ENCODE measurements around the gene NECTIN2.
"Not testable (repeated sequence)": the region's sequence is repeated elsewhere in the genome, so short reads cannot be mapped to it uniquely, and the experiment has no call there.

The NECTIN2 gene

DNA sequence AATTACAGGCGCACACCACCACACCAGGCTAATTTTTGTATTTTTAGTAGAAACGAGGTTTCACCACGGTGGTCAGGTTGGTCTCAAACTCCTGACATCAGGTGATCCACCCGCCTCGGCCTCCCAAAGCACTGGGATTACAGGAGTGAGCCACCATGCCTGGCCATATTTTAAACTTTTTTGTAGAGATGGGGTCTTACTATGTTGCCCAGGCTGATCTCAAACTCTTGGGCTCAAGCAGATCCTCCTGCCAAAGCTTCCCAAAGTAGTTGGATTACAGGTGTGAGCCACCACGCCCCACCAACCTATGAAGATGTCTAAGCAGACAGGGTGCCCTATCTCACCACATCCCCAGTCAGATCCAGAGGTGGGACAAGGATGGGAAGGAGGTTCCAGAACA is 65.8 kb downstream of the NECTIN2 start:
- DNase-seq: not testable (repeated sequence)

DNA sequence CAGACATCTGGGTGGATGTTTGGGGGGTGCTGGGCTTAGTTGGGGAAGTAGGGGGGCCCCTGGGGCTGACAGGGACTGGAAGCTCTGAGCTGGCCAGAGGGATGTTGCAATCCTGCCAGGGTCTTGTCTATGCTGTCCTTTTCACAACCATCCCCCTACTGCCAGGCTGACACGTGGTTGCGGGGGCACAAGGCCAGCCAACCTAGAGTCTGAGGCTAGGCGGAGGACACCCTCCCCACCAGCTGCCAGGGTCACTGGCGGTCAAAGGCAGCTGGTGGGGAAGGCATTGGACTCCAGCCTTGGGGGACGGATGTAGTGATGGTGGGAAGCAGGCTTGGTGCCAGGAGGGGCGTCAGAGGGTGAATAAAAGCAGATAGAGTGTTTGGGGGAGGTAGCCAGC is 66.8 kb downstream of the NECTIN2 start:
- no peak for DNase-seq

DNA sequence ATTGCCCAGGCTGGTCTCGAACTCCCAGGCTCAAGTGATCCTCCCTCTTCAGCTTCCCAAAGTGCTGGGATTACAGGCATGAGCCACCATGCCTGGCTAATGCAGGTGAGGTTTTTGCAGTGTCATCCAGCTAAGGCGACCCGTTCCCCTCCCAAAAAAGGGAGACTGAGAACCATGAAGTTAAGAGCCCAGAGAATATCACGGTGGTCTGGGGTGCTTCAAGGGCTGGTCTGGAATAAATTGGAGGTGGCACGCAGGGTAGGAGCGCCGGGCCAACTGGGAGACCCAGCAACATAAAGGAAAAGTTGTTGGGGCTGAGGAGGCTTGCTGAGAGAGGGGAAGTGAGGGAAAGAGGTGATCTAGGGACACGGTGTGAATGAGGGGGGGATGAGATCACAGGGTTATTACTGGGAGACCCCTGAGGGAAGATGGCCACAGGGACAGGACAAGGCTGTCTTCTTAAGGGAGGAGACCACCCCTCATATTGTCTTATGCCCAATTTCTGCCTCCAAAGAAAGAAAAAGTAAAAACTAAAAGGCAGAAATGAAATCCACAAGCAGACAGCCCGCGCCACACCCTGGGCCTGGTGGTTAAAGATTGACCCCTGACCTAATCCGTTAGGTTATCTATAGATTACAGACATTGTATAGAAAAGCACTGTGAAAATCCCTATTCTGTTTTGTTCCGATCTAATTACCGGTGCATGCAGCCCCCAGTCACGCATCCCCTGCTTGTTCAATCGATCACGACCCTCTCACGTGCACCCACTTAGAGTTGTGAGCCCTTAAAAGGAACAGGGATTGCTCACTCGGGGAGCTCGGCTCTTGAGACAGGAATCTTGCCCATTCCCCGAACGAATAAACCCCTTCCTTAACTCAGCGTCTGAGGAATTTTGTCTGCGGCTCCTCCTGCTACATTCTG is 67.7 kb downstream of the NECTIN2 start:
- DNase-seq: not testable (repeated sequence)

DNA sequence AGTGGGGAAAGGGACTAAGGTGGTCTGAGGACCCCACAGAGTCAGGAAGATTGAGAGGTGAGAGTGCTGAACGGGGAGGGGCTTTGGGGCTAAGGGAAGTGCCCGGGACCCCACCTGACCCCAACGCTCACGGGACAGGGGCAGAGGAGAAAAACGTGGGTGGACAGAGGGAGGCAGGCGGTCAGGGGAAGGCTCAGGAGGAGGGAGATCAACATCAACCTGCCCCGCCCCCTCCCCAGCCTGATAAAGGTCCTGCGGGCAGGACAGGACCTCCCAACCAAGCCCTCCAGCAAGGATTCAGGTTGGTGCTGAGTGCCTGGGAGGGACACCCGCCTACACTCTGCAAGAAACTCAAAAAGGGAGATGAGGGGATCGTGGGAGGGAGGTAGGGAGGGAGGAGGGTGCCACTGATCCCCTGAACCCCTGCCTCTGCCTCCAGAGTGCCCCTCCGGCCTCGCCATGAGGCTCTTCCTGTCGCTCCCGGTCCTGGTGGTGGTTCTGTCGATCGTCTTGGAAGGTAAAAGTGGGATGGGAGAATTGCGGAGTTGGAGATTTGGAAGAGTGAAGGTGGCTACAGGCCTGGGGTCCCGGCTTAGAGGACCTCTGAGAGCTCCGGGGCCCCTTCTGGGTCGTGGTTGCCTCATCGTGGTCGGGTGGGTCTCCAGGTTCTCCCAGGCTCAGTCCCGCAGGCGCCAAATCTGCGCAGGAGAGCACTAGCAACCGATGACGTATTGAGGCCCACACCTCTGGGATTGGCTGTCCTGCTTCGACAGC is 68.5 kb downstream of the NECTIN2 start, which contains the start of gene APOC1:
Gene APOC1, plus strand, starts transcription at position 176 of the 774 bp plus-strand sequence. Its CDS starts 284 bp downstream, at position 460.
- peak; percentile 76 for DNase-seq

DNA sequence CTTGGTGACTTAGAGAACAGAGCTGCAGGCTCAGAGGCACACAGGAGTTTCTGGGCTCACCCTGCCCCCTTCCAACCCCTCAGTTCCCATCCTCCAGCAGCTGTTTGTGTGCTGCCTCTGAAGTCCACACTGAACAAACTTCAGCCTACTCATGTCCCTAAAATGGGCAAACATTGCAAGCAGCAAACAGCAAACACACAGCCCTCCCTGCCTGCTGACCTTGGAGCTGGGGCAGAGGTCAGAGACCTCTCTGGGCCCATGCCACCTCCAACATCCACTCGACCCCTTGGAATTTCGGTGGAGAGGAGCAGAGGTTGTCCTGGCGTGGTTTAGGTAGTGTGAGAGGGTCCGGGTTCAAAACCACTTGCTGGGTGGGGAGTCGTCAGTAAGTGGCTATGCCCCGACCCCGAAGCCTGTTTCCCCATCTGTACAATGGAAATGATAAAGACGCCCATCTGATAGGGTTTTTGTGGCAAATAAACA is 78.2 kb downstream of the NECTIN2 start:
- DNase-seq: no peak

DNA sequence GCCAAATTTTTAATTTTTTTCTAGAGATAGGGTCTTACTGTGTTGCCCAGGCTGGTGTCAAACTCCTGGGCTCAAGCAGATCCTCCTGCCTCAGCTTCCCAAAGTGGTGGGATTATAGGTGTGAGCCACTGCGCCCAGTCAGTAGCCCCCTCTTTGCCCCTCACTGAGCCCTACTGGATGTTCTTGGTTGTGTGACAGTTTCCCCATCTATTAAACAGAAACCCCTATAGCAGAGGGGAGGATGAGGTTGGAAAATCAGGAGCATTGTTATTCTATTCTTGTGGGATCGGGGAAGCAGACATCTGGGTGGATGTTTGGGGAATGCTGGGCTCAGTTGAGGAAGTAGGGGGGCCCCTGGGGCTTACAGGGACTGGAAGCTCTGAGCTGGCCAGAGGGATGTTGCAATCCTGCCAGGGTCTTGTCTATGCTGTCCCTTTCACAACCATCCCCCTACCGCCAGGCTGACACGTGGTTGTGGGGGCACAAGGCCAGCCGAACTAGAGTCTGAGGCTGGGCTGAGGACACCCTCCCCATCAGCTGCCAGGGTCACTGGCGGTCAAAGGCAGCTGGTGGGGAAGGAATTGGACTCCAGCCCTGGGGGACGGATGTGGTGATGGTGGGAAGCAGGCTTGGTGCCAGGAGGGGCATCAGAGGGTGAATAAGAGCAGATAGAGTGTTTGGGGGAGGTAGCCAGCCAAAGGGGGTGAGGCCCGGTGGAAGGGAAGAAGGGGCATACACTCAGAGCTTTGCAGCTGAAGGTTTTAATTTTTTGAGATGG is 79.2 kb downstream of the NECTIN2 start:
- DNase-seq: peak; percentile 70

DNA sequence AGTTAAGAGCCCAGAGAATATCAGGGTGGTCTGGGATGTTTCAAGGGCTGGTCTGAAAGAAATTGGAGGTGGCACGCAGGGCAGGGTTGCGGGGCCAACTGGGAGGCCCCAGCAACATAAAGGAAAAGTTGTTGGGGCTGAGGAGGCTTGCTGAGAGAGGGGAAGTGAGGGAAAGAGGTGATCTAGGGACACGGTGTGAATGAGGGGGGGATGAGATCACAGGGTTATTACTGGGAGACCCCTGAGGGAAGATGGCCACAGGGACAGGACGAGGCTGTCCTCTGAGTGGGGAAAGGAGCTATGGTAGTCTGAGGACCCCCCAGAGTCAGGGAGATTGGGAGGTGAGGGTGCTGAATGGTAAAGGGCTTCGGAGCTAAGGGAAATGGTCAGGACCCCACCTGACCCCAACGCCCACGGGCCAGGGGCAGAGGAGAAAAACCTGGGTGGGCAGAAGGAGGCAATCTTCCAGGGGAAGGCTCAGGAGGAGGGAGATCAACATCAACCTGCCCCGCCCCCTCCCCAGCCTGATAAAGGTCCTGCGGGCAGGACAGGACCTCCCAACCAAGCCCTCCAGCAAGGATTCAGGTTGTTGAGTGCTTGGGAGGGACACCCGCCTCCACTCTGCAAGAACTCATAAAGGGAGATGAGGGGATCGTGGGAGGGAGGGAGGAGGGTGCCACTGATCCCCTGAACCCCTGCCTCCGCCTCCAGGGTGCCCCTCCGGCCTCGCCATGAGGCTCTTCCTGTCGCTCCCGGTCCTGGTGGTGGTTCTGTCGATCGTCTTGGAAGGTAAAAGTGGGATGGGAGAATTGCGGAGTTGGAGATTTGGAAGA is 80.4 kb downstream of the NECTIN2 start:
- DNase-seq: not testable (repeated sequence)

DNA sequence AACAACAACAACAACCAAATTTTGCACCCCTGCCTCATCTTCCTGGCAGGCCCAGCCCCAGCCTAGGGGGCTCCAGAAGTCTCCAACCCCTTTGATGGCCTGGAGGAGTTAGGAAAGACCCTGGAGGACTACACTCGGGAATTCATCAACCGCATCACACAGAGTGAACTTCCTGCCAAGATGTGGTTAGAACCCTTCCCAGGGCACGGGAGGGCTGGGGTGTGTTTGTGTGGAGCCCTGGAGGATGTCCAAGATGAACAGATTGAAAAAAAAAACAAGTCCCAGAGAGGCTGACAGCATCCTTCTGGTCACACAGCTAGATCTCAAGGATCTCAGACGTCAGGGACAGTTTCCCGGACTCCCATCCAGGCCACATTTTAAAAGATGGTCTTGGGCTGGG is 81.6 kb downstream of the NECTIN2 start:
- peak; percentile 23 for DNase-seq

DNA sequence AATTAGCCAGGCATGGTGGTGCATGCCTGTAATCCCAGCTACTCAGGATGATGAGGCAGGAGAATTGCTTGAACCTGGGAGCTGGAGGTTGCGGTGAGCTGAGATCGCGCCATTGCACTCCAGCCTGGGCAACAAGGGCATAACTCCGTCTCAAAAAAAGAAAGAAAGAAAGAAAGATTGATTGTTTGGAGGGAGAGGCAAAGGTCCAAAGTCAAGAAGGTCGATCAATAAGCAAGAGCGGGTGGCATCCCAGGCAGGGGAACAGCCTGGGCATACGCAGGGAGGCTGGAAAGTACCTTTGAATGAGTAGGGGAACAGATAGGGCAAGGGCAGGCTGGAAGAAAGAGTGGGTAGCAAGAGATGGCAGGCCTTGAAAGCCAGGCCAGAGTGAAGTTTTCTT is 84.0 kb downstream of the NECTIN2 start:
- DNase-seq: no peak

DNA sequence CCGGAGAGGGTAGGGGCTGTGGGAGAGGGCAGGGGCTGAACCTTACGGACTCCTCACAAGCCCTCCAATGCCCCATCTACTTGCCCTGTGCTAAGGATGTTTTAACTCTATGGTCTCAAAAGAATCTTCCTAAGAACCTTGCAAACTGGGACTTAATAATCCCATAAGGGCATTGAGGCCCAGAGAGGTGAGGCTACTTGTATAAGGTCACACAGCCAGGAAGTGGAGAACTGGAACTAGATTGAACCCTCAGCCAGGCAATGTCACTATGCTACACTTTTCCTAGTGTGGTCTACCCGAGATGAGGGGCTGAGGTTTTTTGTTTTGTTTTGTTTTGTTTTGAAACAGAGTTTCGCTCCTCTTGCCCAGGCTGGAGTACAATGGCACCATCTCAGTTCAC is 85.4 kb downstream of the NECTIN2 start:
- no peak for DNase-seq
